DND-41 (cell line): ENCODE results near the gene SEZ6L2.
A peak's percentile ranks its signal among the peaks of the same experiment; 100 is the strongest.

ENCODE experiments used
- CTCF ChIP-seq: IDR thresholded peaks from 2 replicates; pipeline ENCODE4 v1.5.1; 2012; ENCODE audit warnings: borderline replicate concordance, low read length, moderate library complexity, mild to moderate bottlenecking; ENCODE audit not compliant: poor library complexity, severe bottlenecking; ENCODE audit errors: extremely low read depth
- EZH2 ChIP-seq: IDR thresholded peaks from 3 replicates; pipeline ENCODE4 v1.6.1; 2012; ENCODE audit warnings: borderline replicate concordance, low read depth, mild to moderate bottlenecking, moderate library complexity, low read length, inconsistent platforms; ENCODE audit not compliant: severe bottlenecking

GRCh38 chr16:29943846-29944799, 44.8 kb upstream of the SEZ6L2 start:
- peak; percentile 27 for TF ChIP-seq CTCF
- no peak for TF ChIP-seq EZH2
